ENCODE results near the gene HDLBP.

GRCh38 chr2:241352227-241352626 lies 36.8 kb upstream of the HDLBP start:
- TF ChIP-seq CTCF (IDR thresholded peaks at IDR 0.05 in 8 of 11, conservative IDR thresholded peaks at IDR 0.05 in 3 of 11) (no peak), POLR2A (IDR thresholded peaks at IDR 0.05) (no peak), POLR2AphosphoS5 (IDR thresholded peaks at IDR 0.05) (no peak)

All from spleen (tissue), 7 donors.